K562 (cell line): ENCODE measurements around the gene MEIS2. TPM values are rescaled to one million over a fixed set of nuclear protein-coding genes. Genes with fewer than 3 reads are reported as not detected.

Experiments used
- ASH1L ChIP-seq: fragments of 450-650 bp; IDR thresholded peaks from 2 replicates; pipeline ENCODE4 v1.6.1; 2018; ENCODE audit warnings: borderline replicate concordance, mild to moderate bottlenecking, low read depth; ENCODE audit not compliant: partially characterized antibody
- microRNA-seq: library from miRNA; unstranded; fragments of <30 nt; microRNA quantifications from one replicate; pipeline ENCODE4, GENCODE V29; 2018; ENCODE audit warnings: borderline microRNAs expressed
- polyA plus RNA-seq, 8 experiments: library from polyadenylated mRNA; depleted of rRNA in 4 of 8; stranded (reverse) in 5 of 8; unstranded in 3 of 8; fragments of >200 nt; fragmentation: Nextera tagmentation in 2 of 8; fragmentation: Illumina TruSeq in 1 of 8; extraction: Ambion mirVana in 2 of 8; extraction: Trizol in 1 of 8; gene quantifications; 2 replicates each; pipeline versions ENCODE4 v1.2.1 to v1.2.3, GENCODE V29; 2011 to 2014; ENCODE audit warnings: inconsistent platforms in 1 of 8, missing spikeins in 1 of 8
- small RNA-seq: library from RNA; depleted of rRNA; stranded (forward); fragments of <200 nt; gene quantifications from one replicate; pipeline ENCODE3, GENCODE V24; 2014
- total RNA-seq, 7 experiments: library from RNA; depleted of rRNA in 6 of 7; stranded (reverse); fragments of >200 nt in 6 of 7; fragmentation: Illumina TruSeq in 2 of 7; extraction: Trizol in 2 of 7; gene quantifications; 2 replicates each; pipeline versions ENCODE4 v1.2.1 to v1.2.3, GENCODE V29; 2011 to 2021; ENCODE audit warnings: low replicate concordance in 1 of 7

The MEIS2 gene
- total and polyA plus RNA-seq, 9 of the 15 experiments (the other 6 are each of a cell fraction or from before 2014, with no cell fraction given), result 7.5 to 64.2 (median 22.3) TPM

DNA sequence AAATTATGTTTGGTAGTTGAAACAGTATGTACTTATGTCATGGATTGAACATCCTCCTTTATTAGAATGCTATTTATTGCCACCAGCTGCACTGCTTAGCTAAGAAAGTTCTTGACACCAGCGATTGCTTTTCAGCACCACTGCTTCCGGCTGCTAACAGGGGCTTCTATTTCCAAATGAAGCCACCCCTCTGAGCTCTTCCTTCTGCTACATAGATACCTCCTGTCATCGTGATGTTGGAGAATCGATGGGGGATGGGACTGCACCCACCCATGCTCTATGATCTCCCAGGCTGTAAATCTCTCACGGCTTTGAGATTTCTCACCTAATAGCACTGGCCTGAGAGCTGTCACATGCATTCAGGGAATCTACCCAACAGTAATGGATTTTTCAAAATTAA is 259.2 kb downstream of the MEIS2 start (continued):
- no peak for TF ChIP-seq ASH1L

Small RNAs within 50 kb of the gene (microRNA-seq; reads per million reads assigned to microRNA genes)
- not detected for gene MIR8063

Small RNAs within 50 kb of the gene (small RNA-seq; reads per million reads assigned to genes)
- gene MIR8063 (not detected), gene RF00012 (not detected), gene RF00019 (not detected)
